ENCODE results near the gene C1orf35.

C1orf35 gene

GRCh38 chr1:228093050-228093906 is 9.8 kb downstream of the C1orf35 start:
- no peak for DNase-seq

DNA sequence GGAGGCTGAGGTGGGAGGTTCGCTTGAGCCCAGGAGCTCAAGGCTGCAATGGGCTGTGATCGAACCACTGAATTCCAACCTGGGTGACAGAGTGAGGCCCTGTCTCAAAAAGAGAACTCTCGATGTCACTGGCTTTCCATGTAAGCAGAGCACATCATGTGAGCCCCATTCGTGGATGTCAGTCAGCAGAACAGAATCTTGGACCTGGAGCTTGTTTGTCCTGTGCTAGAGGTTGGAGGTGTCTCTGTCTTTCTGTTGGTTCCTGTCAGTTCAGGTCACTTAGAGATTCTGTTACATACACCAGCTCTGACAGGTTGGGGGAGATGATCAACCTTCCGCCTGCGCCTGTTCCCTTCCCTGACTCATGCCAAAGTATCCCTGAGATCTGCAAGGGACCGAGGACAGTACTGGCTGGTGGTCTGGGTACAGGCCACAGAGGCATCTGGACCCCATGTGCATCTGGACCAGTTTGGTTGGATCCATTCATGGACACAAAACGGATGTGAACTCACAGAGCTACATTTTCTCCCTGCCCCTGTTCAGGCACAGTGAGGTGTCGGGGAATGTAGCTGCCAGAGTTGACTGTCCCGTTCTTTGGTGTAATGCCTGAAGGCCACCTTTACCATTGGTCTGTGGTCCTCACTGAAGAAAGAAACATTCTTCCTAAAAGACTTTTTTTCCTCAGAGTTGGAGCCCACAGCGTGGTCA is 10.6 kb downstream of the C1orf35 start:
- DNase-seq, result no peak

GRCh38 chr1:228091084-228091483 is 12.0 kb downstream of the C1orf35 start:
- no peak for DNase-seq

GRCh38 chr1:228090613-228091081 is 12.5 kb downstream of the C1orf35 start:
- DNase-seq, result no peak

GRCh38 chr1:228089519-228090380 is 13.4 kb downstream of the C1orf35 start:
- no peak for DNase-seq

GRCh38 chr1:228088586-228089498 is 14.3 kb downstream of the C1orf35 start:
- DNase-seq, result no peak

DNA sequence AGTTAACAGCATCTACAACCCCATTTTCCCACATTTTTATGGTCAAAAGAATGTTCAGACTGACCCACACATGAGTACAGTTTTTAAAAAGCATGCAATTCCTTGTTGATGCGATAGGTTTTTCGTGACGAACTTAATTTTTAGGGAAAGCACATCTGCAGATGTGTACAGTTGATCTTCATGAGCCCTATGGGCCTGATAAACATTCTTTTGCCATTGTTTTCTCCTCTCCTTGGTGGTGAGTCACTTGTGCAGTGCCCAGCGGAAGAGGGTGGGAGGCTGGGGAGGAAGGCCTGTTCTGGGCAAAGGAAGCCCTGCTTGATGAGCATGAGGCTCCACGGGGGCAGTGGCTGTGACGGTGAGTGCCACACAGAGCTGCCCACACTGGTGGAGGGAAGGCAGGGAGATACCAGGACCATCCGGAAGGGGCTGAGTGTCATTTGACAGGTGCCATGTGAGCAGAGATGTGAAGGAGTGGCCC is 15.3 kb downstream of the C1orf35 start:
- no peak for DNase-seq

- no peak for DNase-seq
Observed at GRCh38 chr1:228085287-228085951, 17.7 kb downstream of the C1orf35 start.

DNA sequence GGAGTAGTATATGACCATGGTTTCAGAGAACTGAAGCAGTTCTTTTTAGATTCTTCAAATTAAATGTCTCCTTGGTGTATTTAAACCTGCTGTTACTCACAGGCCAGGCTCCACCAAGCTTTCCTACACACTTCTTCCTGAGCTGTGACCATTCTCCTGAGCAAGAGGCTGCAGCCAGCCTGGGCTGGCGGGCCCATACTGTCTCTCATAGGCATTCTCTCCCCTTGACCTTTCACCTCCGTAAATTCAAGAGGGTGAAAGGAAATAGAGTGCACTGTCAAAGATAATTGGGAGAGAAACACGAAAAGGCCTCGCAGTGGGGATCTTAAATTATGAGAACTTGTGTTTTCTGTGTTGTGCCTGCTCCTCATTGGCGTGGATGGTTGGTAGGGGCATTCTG is 18.3 kb downstream of the C1orf35 start:
- DNase-seq, result no peak

GRCh38 chr1:228084325-228084724 is 18.8 kb downstream of the C1orf35 start:
- no peak for DNase-seq

DNA sequence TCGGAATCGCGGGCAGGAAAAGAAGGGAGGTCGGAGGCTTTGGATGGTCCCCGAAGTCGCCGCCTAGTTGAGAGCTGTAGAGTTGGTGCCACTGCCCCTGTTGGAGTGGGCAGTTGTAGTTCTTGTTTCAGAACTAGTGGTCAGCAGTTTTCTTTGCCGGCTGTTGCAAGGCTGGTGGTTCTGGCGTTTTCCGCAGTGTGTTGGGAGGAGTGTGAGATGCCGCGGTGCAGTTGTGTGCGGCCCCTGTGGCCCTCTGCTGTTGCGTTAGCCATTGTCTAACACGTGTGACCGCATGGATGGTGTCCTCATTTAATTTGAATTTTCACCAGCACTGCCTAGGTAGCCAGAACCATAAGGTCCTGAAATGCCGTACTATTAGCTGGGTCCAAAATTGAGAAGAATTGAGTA is 19.2 kb downstream of the C1orf35 start:
- DNase-seq, result no peak

DNA sequence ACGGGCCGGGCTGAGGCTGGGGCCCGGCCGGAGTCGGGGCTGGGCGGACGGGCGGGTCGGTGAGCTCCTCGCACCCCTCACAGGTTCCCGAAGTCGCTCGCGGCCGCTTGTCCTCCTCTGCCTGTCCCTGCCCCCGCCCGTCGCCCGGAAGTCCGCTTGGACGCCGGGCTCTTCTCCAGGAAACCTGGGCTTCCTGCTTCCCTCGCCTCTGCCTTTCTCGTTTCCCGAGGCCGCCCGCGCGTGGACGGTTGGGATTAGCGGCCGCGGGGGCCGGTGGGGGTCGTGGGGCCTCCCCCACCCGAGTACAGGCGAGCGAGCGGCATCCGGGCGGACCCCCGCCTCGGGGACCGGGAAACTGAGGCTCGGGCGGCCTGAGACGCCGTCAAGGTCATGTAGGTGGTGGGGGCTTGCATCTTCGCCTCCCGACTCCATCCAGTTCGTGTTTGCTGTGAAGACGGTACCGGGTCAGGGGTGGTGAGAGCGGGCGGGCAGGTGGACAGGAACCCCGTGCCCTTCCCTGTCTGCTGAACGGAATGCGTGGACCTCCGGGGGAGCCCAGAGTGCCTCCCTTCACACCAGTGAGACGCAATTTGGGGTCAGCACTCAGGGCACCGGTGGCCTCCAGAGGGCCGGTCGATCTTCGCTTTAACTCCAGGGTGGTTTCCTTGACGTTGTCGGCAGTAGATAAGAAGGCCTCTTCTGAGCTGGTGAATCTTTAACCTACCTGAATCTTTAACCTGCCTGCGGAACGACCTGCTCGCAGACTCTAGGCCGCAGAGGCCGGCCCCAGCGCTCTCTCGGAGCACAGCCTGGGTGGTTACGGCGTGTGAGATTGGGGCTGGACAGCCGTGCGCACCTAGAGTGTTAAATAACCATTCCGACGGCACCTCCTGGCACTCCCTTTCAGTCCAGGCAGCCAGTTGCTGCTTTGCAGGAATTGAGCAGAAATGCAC is 19.9 kb downstream of the C1orf35 start:
- peak; percentile 38 for DNase-seq

DNA sequence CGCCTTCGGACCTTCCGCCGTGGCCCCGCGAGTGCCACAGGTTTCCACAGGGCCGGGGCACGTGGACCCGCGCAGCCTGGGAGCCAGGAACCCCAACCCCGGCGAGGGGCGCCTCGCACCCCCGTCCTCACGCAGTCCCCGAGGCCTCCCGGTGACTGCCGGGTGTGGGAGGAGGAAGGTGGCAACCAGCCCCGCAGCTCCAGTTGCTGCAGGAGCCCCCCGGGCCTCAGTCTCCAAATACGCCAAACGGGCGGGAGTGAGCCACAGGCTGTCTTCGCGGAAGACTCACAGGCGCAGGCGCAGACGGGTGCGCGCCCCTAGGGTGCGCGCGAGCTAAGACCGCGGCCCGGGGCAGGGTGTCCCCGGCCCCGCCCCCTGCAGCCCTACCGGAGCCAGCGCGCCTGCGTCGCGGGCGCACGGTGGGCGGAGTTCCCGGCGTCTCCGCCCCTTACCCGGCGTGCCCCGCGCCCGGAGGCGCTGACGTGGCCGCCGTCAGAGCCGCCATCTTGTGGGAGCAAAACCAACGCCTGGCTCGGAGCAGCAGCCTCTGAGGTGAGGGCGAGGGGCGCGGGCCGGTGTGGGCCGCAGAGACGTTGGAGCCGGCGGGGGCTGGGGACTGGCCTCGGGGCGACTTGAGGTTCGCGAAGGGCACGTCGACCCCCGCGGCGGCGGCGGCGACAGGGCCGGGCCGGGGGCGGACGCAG is 20.8 kb downstream of the C1orf35 start, which contains the start of gene ARF1:
Gene ARF1 (plus strand): TSS at position 495 of the 704 bp plus-strand sequence. CDS start 14,407 bp downstream, outside the sequence.
- DNase-seq, result peak; percentile 95

GRCh38 chr1:228081578-228082213 is 21.4 kb downstream of the C1orf35 start:
- no peak for DNase-seq

DNA sequence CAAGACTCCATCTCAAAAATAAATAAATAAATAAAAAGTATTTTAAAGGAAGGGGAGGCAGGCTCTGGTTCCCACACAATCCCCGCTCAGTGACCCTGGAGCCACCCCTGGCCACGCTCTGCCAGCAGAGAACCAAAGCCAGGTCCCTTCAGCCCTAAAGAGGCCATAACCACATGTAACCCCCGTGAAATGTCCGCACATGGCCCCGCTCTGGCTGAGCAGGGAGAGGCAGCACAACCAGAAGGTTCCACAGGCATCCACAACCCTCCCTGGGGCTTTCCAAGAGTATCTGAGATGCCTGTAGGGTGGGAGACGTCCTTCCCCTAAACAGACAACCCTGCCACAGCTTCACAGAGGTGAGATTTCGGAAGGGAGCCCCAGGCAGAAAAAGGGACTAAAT is 22.0 kb downstream of the C1orf35 start:
- DNase-seq, result no peak

DNA sequence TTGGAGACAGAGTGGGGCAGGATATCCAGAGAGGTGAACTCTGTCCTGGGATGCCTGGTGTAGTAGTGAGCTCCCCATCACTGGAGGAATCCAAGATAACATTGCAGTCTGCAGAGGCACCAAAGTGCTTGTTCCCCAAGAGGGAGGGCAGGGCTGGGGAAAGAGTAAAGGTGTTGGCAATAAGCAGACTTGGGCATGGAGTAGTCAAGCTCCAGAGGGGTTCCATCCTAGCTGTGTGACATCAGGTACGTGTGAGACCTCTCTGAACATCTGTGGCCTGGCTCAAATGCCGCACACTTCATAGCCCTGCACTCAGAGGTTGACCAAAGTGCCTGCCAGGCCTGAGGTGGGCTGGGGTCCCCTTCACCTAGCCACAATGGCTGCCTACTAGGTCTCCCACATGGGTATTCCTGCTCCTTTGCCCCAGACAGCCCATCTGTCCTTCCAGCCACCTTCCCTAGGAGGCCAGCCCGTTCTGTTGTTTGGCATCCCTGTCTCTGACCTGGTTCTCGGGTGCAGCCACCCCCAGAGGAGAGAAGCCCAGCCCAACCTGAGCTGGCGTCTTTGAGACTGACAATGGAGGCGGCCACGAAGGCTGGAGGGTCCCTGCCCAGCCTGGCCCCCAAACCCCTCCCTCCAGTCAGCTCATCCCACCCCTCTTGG is 23.4 kb downstream of the C1orf35 start:
- no peak for DNase-seq

DNA sequence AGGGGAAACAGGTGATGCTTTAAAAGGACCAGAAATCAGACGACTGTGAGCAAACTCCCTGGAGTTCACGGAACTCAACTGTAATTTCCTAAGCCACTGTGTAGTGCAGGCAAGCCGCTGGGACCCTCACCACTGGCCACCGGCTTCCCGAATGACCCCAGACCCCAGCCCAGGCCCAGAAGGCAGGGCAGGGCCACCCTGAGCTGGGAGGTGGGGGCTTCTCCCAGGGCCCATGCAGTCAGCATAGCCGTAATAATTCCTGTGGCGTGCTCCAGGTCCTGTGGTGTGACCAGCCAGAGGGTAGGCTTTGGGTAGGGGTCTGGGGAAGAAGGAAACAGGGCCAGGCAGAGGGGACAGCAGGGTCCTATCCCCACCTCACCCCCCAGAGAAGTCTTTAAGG is 24.1 kb downstream of the C1orf35 start:
- DNase-seq, result no peak
